ENCODE measurements around the gene RMND1.

RMND1 gene

DNA sequence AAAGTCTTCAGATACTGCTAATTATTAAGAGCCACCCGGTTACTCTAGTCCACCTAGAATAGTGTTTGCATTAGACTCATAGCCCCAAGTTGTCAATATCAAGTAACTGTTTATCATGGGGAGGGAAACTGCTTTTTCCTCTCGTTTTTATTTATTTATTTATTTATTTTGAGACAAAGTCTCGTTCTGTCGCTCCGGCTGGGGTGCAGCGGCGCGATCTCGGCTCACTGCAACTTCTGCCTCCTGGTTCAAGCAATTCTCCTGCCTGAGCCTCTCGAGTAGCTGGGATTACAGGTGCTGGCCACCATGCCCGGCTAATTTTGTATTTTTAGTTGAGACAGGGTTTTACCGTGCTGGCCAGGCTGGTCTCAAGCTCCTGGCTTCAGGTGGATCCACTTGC, 25.8 kb upstream of the RMND1 start:
- H3F3A ChIP-seq (ENCODE audit: low read depth), result peaks cover 7% of the 10 kb centered on the region; the same call in 1 of the 2 replicates
- H3K27me3 ChIP-seq (ENCODE audit: insufficient read depth, low read length, poor library complexity, severe bottlenecking), result no peaks in the 10 kb centered on the region
- no peaks in the 10 kb centered on the region for H3K79me2 ChIP-seq (ENCODE audit: insufficient read depth, low read length)
- no peaks in the 10 kb centered on the region for H3K9me2 ChIP-seq (replicated peaks; ENCODE audit: low read depth, low read length)
- no peak overlapping the region for H3K9ac ChIP-seq (ENCODE audit: low read depth, low read length, poor library complexity, severe bottlenecking)
- H3K4me2 ChIP-seq (ENCODE audit: low read depth, low read length, poor library complexity, severe bottlenecking), result no peak overlapping the region
- TF ChIP-seq, protein P1, sequence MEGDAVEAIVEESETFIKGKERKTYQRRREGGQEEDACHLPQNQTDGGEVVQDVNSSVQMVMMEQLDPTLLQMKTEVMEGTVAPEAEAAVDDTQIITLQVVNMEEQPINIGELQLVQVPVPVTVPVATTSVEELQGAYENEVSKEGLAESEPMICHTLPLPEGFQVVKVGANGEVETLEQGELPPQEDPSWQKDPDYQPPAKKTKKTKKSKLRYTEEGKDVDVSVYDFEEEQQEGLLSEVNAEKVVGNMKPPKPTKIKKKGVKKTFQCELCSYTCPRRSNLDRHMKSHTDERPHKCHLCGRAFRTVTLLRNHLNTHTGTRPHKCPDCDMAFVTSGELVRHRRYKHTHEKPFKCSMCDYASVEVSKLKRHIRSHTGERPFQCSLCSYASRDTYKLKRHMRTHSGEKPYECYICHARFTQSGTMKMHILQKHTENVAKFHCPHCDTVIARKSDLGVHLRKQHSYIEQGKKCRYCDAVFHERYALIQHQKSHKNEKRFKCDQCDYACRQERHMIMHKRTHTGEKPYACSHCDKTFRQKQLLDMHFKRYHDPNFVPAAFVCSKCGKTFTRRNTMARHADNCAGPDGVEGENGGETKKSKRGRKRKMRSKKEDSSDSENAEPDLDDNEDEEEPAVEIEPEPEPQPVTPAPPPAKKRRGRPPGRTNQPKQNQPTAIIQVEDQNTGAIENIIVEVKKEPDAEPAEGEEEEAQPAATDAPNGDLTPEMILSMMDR (conservative IDR thresholded peaks at IDR 0.05; ENCODE audit: low read length), result no peak
- no peak for TF ChIP-seq EZH2phosphoT487 (IDR thresholded peaks at IDR 0.05; ENCODE audit: borderline replicate concordance)
- H4K20me1 ChIP-seq (ENCODE audit: insufficient read depth, low read length, poor library complexity, severe bottlenecking), result no peaks in the 10 kb centered on the region
- peaks cover 16% of the 10 kb centered on the region for H3K4me1 ChIP-seq (ENCODE audit: insufficient read depth, low read length, poor library complexity, severe bottlenecking)
- H2AFZ ChIP-seq (ENCODE audit: low read length), result no peak overlapping the region
- H3K9me3 ChIP-seq (ENCODE audit: insufficient read depth, low read depth, low read length), result no peaks in the 10 kb centered on the region
- no peak overlapping the region for H3K4me3 ChIP-seq (ENCODE audit: low read length, poor library complexity, severe bottlenecking)
- no peaks in the 10 kb centered on the region for H3K36me3 ChIP-seq (ENCODE audit: insufficient read depth, low read length)

DNA sequence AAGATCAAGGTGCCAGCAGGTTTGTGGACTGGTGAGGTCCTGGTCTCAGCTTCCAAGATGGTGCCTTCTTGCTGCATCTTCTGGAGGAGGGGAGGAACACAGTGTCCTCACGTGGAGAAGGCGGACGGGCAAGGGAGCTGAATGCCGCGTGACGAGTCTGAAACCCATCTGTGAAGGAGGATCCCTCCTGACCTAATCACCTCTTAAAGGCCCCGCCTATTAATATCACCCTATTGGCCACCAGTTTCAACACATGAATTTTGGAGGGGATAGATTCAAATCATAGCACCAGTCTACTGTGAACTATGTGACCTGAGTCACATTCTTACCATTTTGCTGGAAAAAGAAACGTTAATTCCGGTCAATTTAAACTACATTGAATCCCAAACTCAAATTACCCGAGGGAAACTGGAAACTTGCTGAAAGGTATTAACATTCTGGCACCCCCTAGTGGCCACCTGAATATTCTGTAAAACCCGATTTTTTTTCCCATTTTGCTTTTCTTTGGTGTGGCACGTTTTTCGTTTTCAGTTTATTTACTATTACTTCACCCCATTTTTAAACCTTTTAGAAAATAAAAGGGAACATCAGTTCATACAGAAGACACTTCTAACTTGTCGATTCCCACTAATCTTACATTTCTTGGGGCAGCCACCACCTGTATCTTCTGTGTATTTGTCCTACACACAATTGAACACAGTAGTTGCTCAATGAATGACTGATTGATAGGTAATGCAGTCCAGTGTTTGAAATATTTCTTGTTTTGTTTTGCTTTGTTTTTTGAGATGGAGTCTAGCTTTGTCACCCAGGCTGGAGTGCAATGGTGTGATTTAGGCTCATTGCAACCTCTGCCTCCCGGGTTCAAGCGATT, 24.0 kb upstream of the RMND1 start:
- Histone ChIP-seq H3K4me2 (ENCODE audit: low read depth, low read length, poor library complexity, severe bottlenecking) (peak overlapping the region; percentile 39), H3K9ac (ENCODE audit: low read depth, low read length, poor library complexity, severe bottlenecking) (no peak overlapping the region), H3K36me3 (ENCODE audit: insufficient read depth, low read length) (no peaks in the 10 kb centered on the region), H3K4me1 (ENCODE audit: insufficient read depth, low read length, poor library complexity, severe bottlenecking) (no peaks in the 10 kb centered on the region), H3K9me3 (ENCODE audit: insufficient read depth, low read depth, low read length) (no peaks in the 10 kb centered on the region), H3K79me2 (ENCODE audit: insufficient read depth, low read length) (no peaks in the 10 kb centered on the region), H3K9me2 (replicated peaks; ENCODE audit: low read depth, low read length) (no peaks in the 10 kb centered on the region), H3K27me3 (ENCODE audit: insufficient read depth, low read length, poor library complexity, severe bottlenecking) (no peaks in the 10 kb centered on the region), H3F3A (ENCODE audit: low read depth) (0 out of 2 replicates have a peak, but pooled peaks cover 2% of the 10 kb centered on the region), H2AFZ (ENCODE audit: low read length) (peak overlapping the region; percentile 59; the same call in 1 of the 2 replicates), H3K4me3 (ENCODE audit: low read length, poor library complexity, severe bottlenecking) (no peak overlapping the region), H4K20me1 (ENCODE audit: insufficient read depth, low read length, poor library complexity, severe bottlenecking) (no peaks in the 10 kb centered on the region)
- TF ChIP-seq, protein P1 (conservative IDR thresholded peaks at IDR 0.05; ENCODE audit: low read length), result peak; percentile 86
- no peak for TF ChIP-seq EZH2phosphoT487 (IDR thresholded peaks at IDR 0.05; ENCODE audit: borderline replicate concordance)

DNA sequence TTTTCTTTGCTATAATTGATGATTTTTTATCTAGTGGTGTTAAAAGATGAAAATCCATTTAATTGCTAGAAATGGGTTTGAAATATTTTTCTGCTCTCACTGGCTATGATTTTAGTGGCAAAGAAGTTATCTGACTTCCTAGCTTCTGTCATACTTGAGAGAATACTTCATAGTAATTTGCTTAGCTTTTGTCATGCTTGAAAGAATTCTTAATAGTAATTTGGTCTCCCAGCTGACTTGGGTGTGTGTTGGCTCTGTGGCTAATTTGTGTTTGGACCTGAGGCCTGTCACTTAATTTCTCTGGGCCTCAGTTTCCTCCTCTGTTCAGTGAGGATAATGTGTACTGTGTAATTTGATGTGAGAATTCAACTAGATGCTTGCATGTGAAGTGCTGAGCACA, 12.8 kb upstream of the RMND1 start:
- Histone ChIP-seq H3K79me2 (ENCODE audit: insufficient read depth, low read length) (no peaks in the 10 kb centered on the region), H4K20me1 (ENCODE audit: insufficient read depth, low read length, poor library complexity, severe bottlenecking) (no peaks in the 10 kb centered on the region), H3K27me3 (ENCODE audit: insufficient read depth, low read length, poor library complexity, severe bottlenecking) (no peaks in the 10 kb centered on the region), H3K36me3 (ENCODE audit: insufficient read depth, low read length) (peaks cover 6% of the 10 kb centered on the region), H3K9me2 (replicated peaks; ENCODE audit: low read depth, low read length) (no peaks in the 10 kb centered on the region), H3K4me3 (ENCODE audit: low read length, poor library complexity, severe bottlenecking) (no peak overlapping the region), H3K9ac (ENCODE audit: low read depth, low read length, poor library complexity, severe bottlenecking) (no peak overlapping the region), H3K4me1 (ENCODE audit: insufficient read depth, low read length, poor library complexity, severe bottlenecking) (no peaks in the 10 kb centered on the region), H3K9me3 (ENCODE audit: insufficient read depth, low read depth, low read length) (no peaks in the 10 kb centered on the region), H3F3A (ENCODE audit: low read depth) (no peaks in the 10 kb centered on the region; the same call in 1 of the 2 replicates), H2AFZ (ENCODE audit: low read length) (no peak overlapping the region), H3K4me2 (ENCODE audit: low read depth, low read length, poor library complexity, severe bottlenecking) (no peak overlapping the region)
- TF ChIP-seq, protein P1 (conservative IDR thresholded peaks at IDR 0.05; ENCODE audit: low read length), result no peak
- no peak for TF ChIP-seq EZH2phosphoT487 (IDR thresholded peaks at IDR 0.05; ENCODE audit: borderline replicate concordance)

Measured in Loucy (cell line).